ENCODE data around the gene ASS1.

Gene ASS1

GRCh38 chr9:130473566-130473965 lies 28.8 kb downstream of the ASS1 start:
- H3K4me3 ChIP-seq (ENCODE audit: severe bottlenecking) = no peak overlapping the region
- no peak for ATAC-seq (ENCODE audit: low read depth)
- no peaks in the 10 kb centered on the region for H3K27me3 ChIP-seq (ENCODE audit: insufficient read depth, poor library complexity, severe bottlenecking)
- no peaks in the 10 kb centered on the region for H3K9me3 ChIP-seq (ENCODE audit: severe bottlenecking)
- no peaks in the 10 kb centered on the region for H3K36me3 ChIP-seq (ENCODE audit: low read depth)
- H3K27ac ChIP-seq (ENCODE audit: poor library complexity, severe bottlenecking) = no peak overlapping the region
- no peak for TF ChIP-seq CTCF (IDR thresholded peaks at IDR 0.05; ENCODE audit: poor library complexity, severe bottlenecking)
- DNase-seq (ENCODE audit: low spot score) = no peak
- no peaks in the 10 kb centered on the region for H3K4me1 ChIP-seq (ENCODE audit: insufficient read depth, poor library complexity, severe bottlenecking)

GRCh38 chr9:130474106-130474505 lies 29.3 kb downstream of the ASS1 start:
- no peaks in the 10 kb centered on the region for H3K36me3 ChIP-seq (ENCODE audit: low read depth)
- no peak for ATAC-seq (ENCODE audit: low read depth)

GRCh38 chr9:130476151-130476730 lies 31.5 kb downstream of the ASS1 start:
- no peaks in the 10 kb centered on the region for H3K4me1 ChIP-seq (ENCODE audit: insufficient read depth, poor library complexity, severe bottlenecking)
- H3K9me3 ChIP-seq (ENCODE audit: severe bottlenecking) = no peaks in the 10 kb centered on the region
- DNase-seq (ENCODE audit: low spot score) = no peak
- no peak for TF ChIP-seq CTCF (IDR thresholded peaks at IDR 0.05; ENCODE audit: poor library complexity, severe bottlenecking)
- no peaks in the 10 kb centered on the region for H3K27me3 ChIP-seq (ENCODE audit: insufficient read depth, poor library complexity, severe bottlenecking)
- no peak overlapping the region for H3K27ac ChIP-seq (ENCODE audit: poor library complexity, severe bottlenecking)
- H3K36me3 ChIP-seq (ENCODE audit: low read depth) = no peaks in the 10 kb centered on the region
- no peak for ATAC-seq (ENCODE audit: low read depth)
- H3K4me3 ChIP-seq (ENCODE audit: severe bottlenecking) = no peak overlapping the region

More at GRCh38 chr9:130474106-130474505, 29.3 kb downstream of the ASS1 start:
- no peaks in the 10 kb centered on the region for H3K27me3 ChIP-seq (ENCODE audit: insufficient read depth, poor library complexity, severe bottlenecking)
- no peaks in the 10 kb centered on the region for H3K9me3 ChIP-seq (ENCODE audit: severe bottlenecking)
- H3K4me1 ChIP-seq (ENCODE audit: insufficient read depth, poor library complexity, severe bottlenecking) = no peaks in the 10 kb centered on the region
- H3K27ac ChIP-seq (ENCODE audit: poor library complexity, severe bottlenecking) = no peak overlapping the region
- no peak overlapping the region for H3K4me3 ChIP-seq (ENCODE audit: severe bottlenecking)
- no peak for TF ChIP-seq CTCF (IDR thresholded peaks at IDR 0.05; ENCODE audit: poor library complexity, severe bottlenecking)
- DNase-seq (ENCODE audit: low spot score) = no peak

GRCh38 chr9:130477564-130477963 lies 32.8 kb downstream of the ASS1 start:
- Histone ChIP-seq H3K27me3 (ENCODE audit: insufficient read depth, poor library complexity, severe bottlenecking) (no peaks in the 10 kb centered on the region), H3K9me3 (ENCODE audit: severe bottlenecking) (no peaks in the 10 kb centered on the region), H3K4me3 (ENCODE audit: severe bottlenecking) (no peak overlapping the region), H3K36me3 (ENCODE audit: low read depth) (no peaks in the 10 kb centered on the region), H3K4me1 (ENCODE audit: insufficient read depth, poor library complexity, severe bottlenecking) (no peaks in the 10 kb centered on the region), H3K27ac (ENCODE audit: poor library complexity, severe bottlenecking) (no peak overlapping the region)
- TF ChIP-seq CTCF (IDR thresholded peaks at IDR 0.05; ENCODE audit: poor library complexity, severe bottlenecking) = no peak
- ATAC-seq (ENCODE audit: low read depth) (no peak), DNase-seq (ENCODE audit: low spot score) (no peak)

GRCh38 chr9:130478152-130478551 lies 33.4 kb downstream of the ASS1 start:
- H3K36me3 ChIP-seq (ENCODE audit: low read depth) = no peaks in the 10 kb centered on the region
- DNase-seq (ENCODE audit: low spot score) = no peak
- no peaks in the 10 kb centered on the region for H3K27me3 ChIP-seq (ENCODE audit: insufficient read depth, poor library complexity, severe bottlenecking)

More at GRCh38 chr9:130478152-130478551, 33.4 kb downstream of the ASS1 start:
- Histone ChIP-seq H3K9me3 (ENCODE audit: severe bottlenecking) (no peaks in the 10 kb centered on the region), H3K4me1 (ENCODE audit: insufficient read depth, poor library complexity, severe bottlenecking) (no peaks in the 10 kb centered on the region), H3K27ac (ENCODE audit: poor library complexity, severe bottlenecking) (no peak overlapping the region), H3K4me3 (ENCODE audit: severe bottlenecking) (no peak overlapping the region)
- TF ChIP-seq CTCF (IDR thresholded peaks at IDR 0.05; ENCODE audit: poor library complexity, severe bottlenecking) = no peak
- ATAC-seq (ENCODE audit: low read depth) = no peak

All from RWPE2 (cell line).